ENCODE data around the gene KRT26.

Gene KRT26

GRCh38 chr17:40727447-40728231 is 44.4 kb downstream of the KRT26 start:
- DNase-seq (ENCODE audit: low read depth) = no peak

- no peak for DNase-seq (ENCODE audit: low read depth)
These were observed 45.1 kb downstream of the KRT26 start for GRCh38 chr17:40726919-40727318.

DNA sequence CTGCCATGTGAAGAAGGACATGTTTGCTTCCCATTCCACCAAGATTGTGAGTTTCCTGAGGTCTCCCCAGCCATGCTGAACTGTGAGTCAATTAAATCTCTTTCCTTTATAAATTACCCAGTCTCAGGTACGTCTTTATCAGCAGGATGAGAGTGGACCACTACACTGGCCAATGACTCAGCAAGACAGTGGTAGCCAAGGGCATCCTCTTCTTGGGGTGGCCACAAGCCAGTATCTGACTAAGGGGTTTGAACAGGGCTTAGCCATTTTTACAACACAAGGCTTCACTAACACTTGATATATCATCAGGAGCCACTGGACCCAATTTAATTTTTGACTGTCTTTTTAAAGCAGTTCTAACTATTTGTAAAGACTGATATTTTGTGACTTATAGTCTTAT is 47.3 kb downstream of the KRT26 start:
- DNase-seq (ENCODE audit: low read depth) = no peak

- DNase-seq (ENCODE audit: low read depth) = no peak
These were observed 49.8 kb downstream of the KRT26 start for GRCh38 chr17:40722241-40722640.

DNA sequence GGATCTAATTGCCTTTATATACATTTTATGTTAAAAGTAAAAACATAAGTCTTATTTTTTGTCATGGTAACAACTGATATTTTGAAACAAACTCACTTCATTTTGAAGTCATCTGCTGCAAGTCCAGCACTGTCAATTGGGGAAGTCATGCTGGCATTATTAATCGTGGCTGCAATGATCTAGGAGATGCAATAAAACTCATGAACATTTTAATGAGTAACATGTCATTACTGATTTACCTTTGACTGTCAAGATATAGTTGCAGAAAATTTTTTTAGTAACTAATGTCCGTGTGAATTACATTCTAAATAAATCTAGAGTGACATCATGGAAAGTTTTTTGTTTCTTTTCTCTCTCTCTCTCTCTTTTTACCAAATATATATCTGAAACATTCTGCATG is 51.1 kb downstream of the KRT26 start:
- DNase-seq (ENCODE audit: low read depth) = no peak

DNA sequence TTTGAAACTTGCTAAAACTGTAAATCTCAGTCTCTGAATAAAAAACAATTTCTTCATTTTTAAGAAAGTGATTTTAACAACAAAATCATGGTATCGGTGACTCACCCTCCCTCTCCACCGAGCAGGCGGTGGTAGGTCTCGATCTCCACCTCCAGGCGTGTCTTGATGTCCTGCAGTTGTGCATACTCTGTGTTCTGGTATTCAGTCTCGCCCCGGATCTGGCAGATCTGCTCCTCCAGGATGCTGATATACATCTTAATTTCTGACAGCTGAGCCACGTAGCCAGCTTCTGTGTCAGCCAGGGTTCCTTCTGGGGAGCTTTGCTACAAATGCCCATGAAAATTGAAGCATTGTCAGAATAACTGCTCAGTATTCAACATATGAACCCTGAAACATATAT is 53.1 kb downstream of the KRT26 start:
- no peak for DNase-seq (ENCODE audit: low read depth)

- no peak for DNase-seq (ENCODE audit: low read depth)
These were observed 54.2 kb downstream of the KRT26 start for GRCh38 chr17:40717776-40718175.

All from stimulated activated CD4-positive, alpha-beta T cell treated with anti-CD3 and anti-CD28 coated beads, Interleukin-2, amount 100 ng/mL, for 4 hours (primary cell).